NCI-H2081 treated with DMSO at 0.1 percent for 48 hours (cell line): Measurements from ENCODE around the gene USP54.

ENCODE experiments used
- DNase-seq: peaks from one replicate; lab custom pipeline; 2025; lab: John Stamatoyannopoulos, UW

USP54 gene

GRCh38 chr10:73460897-73461296 is 130.2 kb downstream of the USP54 start:
- DNase-seq = no peak

DNA sequence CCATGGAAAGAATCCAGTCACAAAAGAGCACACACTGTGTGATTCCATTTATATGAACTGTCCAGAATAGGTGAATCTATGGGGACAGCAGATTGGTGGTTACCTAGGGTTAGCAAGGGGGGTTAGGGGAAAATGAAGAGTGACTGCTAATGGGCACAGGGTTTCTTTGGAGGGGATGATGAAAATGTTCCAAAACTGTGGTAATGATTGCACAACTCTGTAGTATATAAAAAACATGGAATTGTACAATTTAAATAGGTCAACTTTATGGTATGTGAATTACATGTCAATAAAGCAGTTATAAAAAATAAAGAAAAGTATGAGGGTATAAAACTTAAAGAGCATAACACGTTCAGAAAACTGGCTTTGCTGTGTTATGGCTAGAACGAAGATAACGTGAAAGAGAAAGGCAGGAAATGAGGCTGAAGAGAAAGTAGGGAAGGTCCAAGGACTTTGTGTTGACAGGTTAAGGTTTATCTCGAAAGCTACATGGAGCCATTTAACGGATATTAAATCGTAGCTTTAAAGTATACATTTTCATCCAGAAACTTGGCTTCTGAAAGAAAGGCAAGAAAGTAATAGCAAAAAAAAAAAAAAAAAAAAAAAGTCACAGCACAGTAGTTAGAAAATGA is 131.3 kb downstream of the USP54 start:
- DNase-seq = no peak

DNA sequence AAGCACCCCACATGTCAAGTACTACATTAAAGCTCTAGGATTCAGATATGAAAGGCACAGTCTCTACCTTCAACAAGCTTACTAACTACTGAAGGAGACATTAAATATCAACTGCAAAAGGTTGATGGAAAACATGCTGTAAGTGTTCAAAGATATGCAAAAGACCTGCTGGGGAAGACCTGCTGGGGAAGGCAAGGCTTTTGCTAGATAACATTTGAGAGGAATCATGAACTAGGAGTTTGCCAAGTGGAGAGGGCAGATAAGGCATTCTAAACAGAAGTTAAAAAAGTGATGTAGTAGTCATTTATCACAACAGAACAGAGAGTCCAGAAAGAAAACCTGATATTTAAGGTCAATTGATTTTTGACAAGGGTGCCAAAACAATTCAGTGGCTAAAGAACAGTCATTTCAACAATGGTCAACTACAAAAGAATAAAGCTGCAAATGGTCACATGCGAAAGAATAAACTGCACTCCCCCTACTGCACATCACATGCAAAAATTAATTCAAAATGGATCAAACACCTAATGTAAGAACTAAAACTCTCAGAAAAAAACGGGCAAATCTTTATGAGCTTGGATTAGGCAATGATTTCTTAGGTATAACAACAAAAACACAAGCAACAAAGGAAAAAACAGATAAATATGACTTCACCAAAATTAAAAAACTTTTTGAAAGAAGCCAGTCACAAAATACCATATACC is 134.8 kb downstream of the USP54 start:
- no peak for DNase-seq

- no peak for DNase-seq
Measured at GRCh38 chr10:73449113-73449512, 142.0 kb downstream of the USP54 start.

GRCh38 chr10:73448384-73448783 is 142.8 kb downstream of the USP54 start:
- DNase-seq = no peak
